ENCODE results near the gene STUB1. TPM values are rescaled to one million over a fixed set of nuclear protein-coding genes. Genes with fewer than 3 reads are reported as not detected.
A peak's percentile ranks its signal among the peaks of the same experiment; 100 is the strongest.

The STUB1 gene
- total and polyA plus RNA-seq, 8 donors: 43.5 to 307 (median 156) TPM

- H3K36me3 ChIP-seq: no peaks in the 10 kb centered on the region
- 86 to 93% (median 87%) methylated on average over 12 of the region's 12 CpGs for WGBS, 5 donors
- H3K4me3 ChIP-seq: no peak overlapping the region
- no peak for DNase-seq
- peaks cover 57 to 84% (median 78%) of the 10 kb centered on the region in 4 donors for H3K4me1 ChIP-seq
- intact Hi-C loops (cut with DNase I; ENCODE audit: low total_unique reads): no loop called here
- TF ChIP-seq, protein P1, sequence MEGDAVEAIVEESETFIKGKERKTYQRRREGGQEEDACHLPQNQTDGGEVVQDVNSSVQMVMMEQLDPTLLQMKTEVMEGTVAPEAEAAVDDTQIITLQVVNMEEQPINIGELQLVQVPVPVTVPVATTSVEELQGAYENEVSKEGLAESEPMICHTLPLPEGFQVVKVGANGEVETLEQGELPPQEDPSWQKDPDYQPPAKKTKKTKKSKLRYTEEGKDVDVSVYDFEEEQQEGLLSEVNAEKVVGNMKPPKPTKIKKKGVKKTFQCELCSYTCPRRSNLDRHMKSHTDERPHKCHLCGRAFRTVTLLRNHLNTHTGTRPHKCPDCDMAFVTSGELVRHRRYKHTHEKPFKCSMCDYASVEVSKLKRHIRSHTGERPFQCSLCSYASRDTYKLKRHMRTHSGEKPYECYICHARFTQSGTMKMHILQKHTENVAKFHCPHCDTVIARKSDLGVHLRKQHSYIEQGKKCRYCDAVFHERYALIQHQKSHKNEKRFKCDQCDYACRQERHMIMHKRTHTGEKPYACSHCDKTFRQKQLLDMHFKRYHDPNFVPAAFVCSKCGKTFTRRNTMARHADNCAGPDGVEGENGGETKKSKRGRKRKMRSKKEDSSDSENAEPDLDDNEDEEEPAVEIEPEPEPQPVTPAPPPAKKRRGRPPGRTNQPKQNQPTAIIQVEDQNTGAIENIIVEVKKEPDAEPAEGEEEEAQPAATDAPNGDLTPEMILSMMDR (IDR thresholded peaks at IDR 0.05): no peak
- TF ChIP-seq POLR2A (IDR thresholded peaks at IDR 0.05) (no peak), POLR2AphosphoS5 (IDR thresholded peaks at IDR 0.05) (no peak), EP300 (IDR thresholded peaks at IDR 0.05) (no peak)
- peak overlapping the region; percentile 31 to 95 (median 90) for H3K27ac ChIP-seq
- H3K9me3 ChIP-seq: no peaks in the 10 kb centered on the region
- no peaks in the 10 kb centered on the region for H3K27me3 ChIP-seq
Measured at GRCh38 chr16:644556-644955, 35.7 kb upstream of the STUB1 start.

DNA sequence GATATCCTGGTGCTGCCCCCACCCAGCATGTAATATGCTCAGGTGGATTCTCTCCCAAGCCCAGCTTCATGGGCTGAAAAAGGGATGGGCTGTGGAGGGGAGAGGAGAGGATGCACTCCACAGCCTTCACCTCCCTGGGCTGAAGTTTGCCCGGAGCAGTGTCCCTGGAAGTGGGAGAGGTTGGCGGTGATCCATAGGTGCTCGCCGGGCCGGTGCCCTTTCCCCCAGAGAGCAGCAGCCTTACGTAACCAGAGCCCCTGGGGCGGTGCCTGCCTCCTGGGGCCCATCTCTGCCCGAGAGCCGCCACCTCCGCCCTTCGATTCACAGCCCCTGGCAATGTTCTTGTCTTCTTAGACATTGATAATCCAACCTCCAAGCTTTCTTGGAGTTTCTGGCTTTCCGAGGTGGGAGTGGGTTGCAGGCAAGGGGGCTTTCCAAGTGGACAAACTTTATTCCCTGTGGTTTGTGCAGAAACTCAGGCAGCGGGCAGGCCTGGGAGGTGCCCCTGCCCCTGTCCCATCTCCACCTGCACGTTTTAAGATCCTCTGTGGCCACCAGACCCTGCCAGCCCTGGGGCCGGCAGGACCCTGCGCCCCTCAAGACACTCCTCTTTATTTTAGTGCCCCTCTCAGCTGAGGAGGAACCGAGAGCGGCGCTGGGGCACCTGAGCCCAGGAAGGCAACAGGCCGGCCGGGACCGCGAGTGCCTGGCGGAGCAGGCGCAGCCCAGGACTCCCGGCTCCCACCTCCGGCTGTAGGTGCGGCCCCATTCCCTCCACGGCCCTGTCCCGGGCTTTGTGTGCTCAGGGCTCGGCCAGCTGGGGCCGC lies 34.1 kb upstream of the STUB1 start:
- 38 to 58% (median 55%) methylated on average over 23 to 32 of the region's 32 CpGs for whole genome bisulfite sequencing, 5 donors
- no peak for TF ChIP-seq POLR2AphosphoS5 (IDR thresholded peaks at IDR 0.05)
- Histone ChIP-seq H3K27ac (peak overlapping the region; percentile 88 to 95 (median 90)), H3K4me3 (peak overlapping the region in 1 of 4 donors; percentile 28), H3K27me3 (no peaks in the 10 kb centered on the region), H3K36me3 (no peaks in the 10 kb centered on the region), H3K4me1 (peaks cover 66 to 92% (median 87%) of the 10 kb centered on the region in 4 donors), H3K9me3 (no peaks in the 10 kb centered on the region)
- peak; percentile 83 to 86 for DNase-seq
- intact Hi-C loops (cut with DNase I; ENCODE audit: low total_unique reads): no loop called here

GRCh38 chr16:646679-647172 lies 33.5 kb upstream of the STUB1 start:
- H3K36me3 ChIP-seq: peaks cover 0 to 5% (median 2%) of the 10 kb centered on the region in 4 donors
- peak overlapping the region; percentile 88 to 95 (median 90) for H3K27ac ChIP-seq
- 61 to 66% (median 63%) methylated on average over 21 to 22 of the region's 22 CpGs for WGBS, 5 donors
- H3K4me1 ChIP-seq: peaks cover 66 to 89% (median 84%) of the 10 kb centered on the region in 4 donors
- intact Hi-C loops (cut with DNase I; ENCODE audit: low total_unique reads): no loop called here
- H3K9me3 ChIP-seq: no peaks in the 10 kb centered on the region
- no peaks in the 10 kb centered on the region for H3K27me3 ChIP-seq
- H3K4me3 ChIP-seq: peak overlapping the region in 1 of 4 donors; percentile 28
- TF ChIP-seq EP300 (IDR thresholded peaks at IDR 0.05): no peak
- DNase-seq: no peak

DNA sequence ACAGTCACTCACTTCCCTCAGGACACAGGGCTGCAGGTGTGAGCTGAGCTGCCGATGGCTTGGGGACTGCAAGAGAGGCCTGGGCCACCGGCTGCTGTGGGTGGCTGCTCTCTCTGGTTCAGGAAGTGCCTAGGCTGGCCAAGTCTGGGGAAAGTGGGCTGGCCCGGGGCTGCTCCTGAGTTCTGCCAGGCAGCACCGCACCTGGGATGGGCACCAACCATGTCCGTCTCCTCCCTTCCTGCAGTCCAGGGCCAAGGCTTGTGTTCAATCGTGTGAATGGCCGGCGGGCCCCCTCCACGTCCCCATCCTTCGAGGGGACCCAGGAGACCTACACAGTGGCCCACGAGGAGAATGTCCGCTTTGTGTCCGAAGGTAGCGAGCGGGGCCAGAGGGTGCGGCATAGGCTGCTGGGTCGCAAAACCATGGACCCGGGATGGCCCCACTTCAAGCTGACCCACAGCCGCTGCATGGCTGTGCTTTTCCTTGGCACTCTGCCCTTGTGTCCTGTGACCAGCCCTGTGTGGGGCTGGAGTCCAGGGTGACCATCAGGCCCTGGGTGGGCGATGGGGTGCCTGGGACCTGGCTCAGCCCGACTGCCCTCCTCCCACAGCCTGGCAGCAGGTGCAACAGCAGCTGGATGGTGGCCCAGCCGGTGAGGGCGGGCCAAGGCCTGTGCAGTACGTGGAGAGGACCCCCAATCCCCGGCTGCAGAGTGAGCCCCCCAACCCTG lies 32.9 kb upstream of the STUB1 start:
- peak overlapping the region in 1 of 4 donors; percentile 99 for H3K4me3 ChIP-seq
- intact Hi-C loops (cut with DNase I; ENCODE audit: low total_unique reads): no loop called here
- DNase-seq: peak in 1 of 2 donors; percentile 70

More for the DNA sequence above, 32.9 kb upstream of the STUB1 start:
- TF ChIP-seq POLR2A (IDR thresholded peaks at IDR 0.05): no peak
- no peak for TF ChIP-seq POLR2AphosphoS5 (IDR thresholded peaks at IDR 0.05)
- TF ChIP-seq EP300 (IDR thresholded peaks at IDR 0.05): no peak
- TF ChIP-seq, protein P1 (IDR thresholded peaks at IDR 0.05): no peak
- Histone ChIP-seq H3K4me1 (peaks cover 63 to 87% (median 83%) of the 10 kb centered on the region in 4 donors), H3K9me3 (no peaks in the 10 kb centered on the region), H3K27me3 (no peaks in the 10 kb centered on the region), H3K36me3 (peaks cover 0 to 10% (median 8%) of the 10 kb centered on the region in 4 donors), H3K27ac (peak overlapping the region; percentile 88 to 95 (median 90))
- 45 to 70% (median 59%) methylated on average over 12 to 25 of the region's 25 CpGs for WGBS, 5 donors

All from stomach (tissue), 9 donors.